Fibroblast of lung (primary cell): ENCODE results near the gene ANO1. TPM values are rescaled to one million over a fixed set of nuclear protein-coding genes. Genes with fewer than 3 reads are reported as not detected.

ENCODE experiments used
- DNase-seq, 2 donors: peaks; one replicate each; pipeline versions ENCODE4 v3.0.0 to v3.0.0-alpha.2; 2010; ENCODE audit warnings: low read depth in 2 of 2
- H2AFZ ChIP-seq: 2 replicates; pipeline ENCODE4 v1.5.1; 2012; ENCODE audit warnings: low read length, control low read depth, inconsistent platforms
- H3K27ac ChIP-seq: 2 replicates; pipeline ENCODE4 v1.5.1; 2011; ENCODE audit warnings: low read length, control low read depth; ENCODE audit not compliant: insufficient read depth
- H3K27me3 ChIP-seq: 2 replicates; pipeline ENCODE4 v1.5.1; 2011; ENCODE audit warnings: mild to moderate bottlenecking, low read length; ENCODE audit not compliant: control insufficient read depth, insufficient read depth
- H3K36me3 ChIP-seq: 2 replicates; pipeline ENCODE4 v1.5.1; 2011; ENCODE audit warnings: low read length; ENCODE audit not compliant: control insufficient read depth, insufficient read depth
- H3K4me1 ChIP-seq: 2 replicates; pipeline ENCODE4 v1.5.1; 2011; ENCODE audit warnings: low read length; ENCODE audit not compliant: control insufficient read depth, insufficient read depth; ENCODE audit errors: extremely low read depth
- H3K4me2 ChIP-seq: 2 replicates; pipeline ENCODE4 v1.5.1; 2011; ENCODE audit warnings: low read length, control low read depth; ENCODE audit not compliant: insufficient read depth; ENCODE audit errors: extremely low read depth
- H3K4me3 ChIP-seq, 4 experiments: fragments of 200-600 bp in 1 of 4; sonication (generic) in 1 of 4; replicated peaks in 1 of 4; 2 replicates each; pipeline ENCODE4 v1.5.1; 2011 to 2016; ENCODE audit warnings: low read length in 4 of 4, low read depth in 3 of 4, mild to moderate bottlenecking in 3 of 4, control low read depth in 2 of 4, inconsistent platforms in 1 of 4, mixed read lengths in 1 of 4; ENCODE audit not compliant: insufficient read depth in 1 of 4; ENCODE audit errors: control extremely low read depth in 1 of 4
- H3K79me2 ChIP-seq: 2 replicates; pipeline ENCODE4 v1.5.1; 2012; ENCODE audit warnings: mild to moderate bottlenecking, low read length, inconsistent platforms; ENCODE audit not compliant: control insufficient read depth, insufficient read depth
- H3K9ac ChIP-seq: 2 replicates; pipeline ENCODE4 v1.5.1; 2011; ENCODE audit warnings: mild to moderate bottlenecking, low read length, control low read depth; ENCODE audit not compliant: insufficient read depth
- H3K9me3 ChIP-seq: 2 replicates; pipeline ENCODE4 v1.5.1; 2012; ENCODE audit warnings: low read depth, low read length; ENCODE audit not compliant: control insufficient read depth, insufficient read depth
- H4K20me1 ChIP-seq: 2 replicates; pipeline ENCODE4 v1.5.1; 2011; ENCODE audit warnings: low read length; ENCODE audit not compliant: control insufficient read depth, insufficient read depth; ENCODE audit errors: extremely low read depth
- EZH2 ChIP-seq: IDR thresholded peaks from 2 replicates; pipeline ENCODE4 v1.5.1; 2012; ENCODE audit warnings: low read length, control low read depth, mild to moderate bottlenecking; ENCODE audit errors: missing control alignments
- polyA plus RNA-seq, 2 donors: library from polyadenylated mRNA; depleted of rRNA in 1 of 2; stranded (reverse) in 1 of 2; unstranded in 1 of 2; fragments of >200 nt; gene quantifications; 2 replicates each; pipeline ENCODE4 v1.2.1, GENCODE V29; 2011 to 2012; ENCODE audit warnings: missing spikeins in 1 of 2
- total RNA-seq: library from RNA; depleted of rRNA; stranded (reverse); fragments of >200 nt; gene quantifications from 2 replicates; pipeline ENCODE4 v1.2.1, GENCODE V29; 2014
- TF ChIP-seq, protein P1 (sequence below), 2 donors: IDR thresholded peaks in 1 of 2; conservative IDR thresholded peaks in 1 of 2; 1 replicate in 1 of 2; 2 replicates in 1 of 2; pipeline ENCODE4 v1.5.1; 2011 to 2012; ENCODE audit warnings: low read length in 2 of 2, control low read depth in 1 of 2, inconsistent platforms in 1 of 2, low read depth in 1 of 2, mild to moderate bottlenecking in 1 of 2

ANO1 gene
- total and polyA plus RNA-seq, 2 donors (not counting 1 experiment from before 2014, with no cell fraction given) = 0.99 to 4.1 TPM

DNA sequence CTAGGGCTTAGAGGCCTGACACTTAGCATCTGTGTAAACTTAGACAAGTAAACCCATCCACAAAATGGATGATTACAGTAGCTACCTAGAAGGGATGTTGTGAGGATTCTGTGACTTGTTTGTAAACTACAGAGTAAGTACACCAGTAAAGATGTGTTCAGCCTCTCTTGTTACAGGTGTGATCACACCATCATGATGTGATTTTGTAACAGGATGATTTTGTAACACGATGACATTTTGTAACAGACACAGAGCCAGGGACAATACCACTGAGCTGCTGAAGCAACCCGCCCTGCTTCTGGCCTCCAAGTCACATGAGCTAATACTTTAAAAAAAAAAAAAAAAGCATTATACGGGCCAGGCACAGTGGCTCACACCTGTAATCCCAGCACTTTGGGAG lies 142.0 kb downstream of the ANO1 start:
- Histone ChIP-seq H3K27me3 (peaks cover 3% of the 10 kb centered on the region), H3K4me2 (no peak overlapping the region), H3K4me3 (no peak overlapping the region), H2AFZ (no peak overlapping the region), H4K20me1 (no peaks in the 10 kb centered on the region), H3K9ac (no peak overlapping the region), H3K79me2 (no peaks in the 10 kb centered on the region), H3K4me1 (no peaks in the 10 kb centered on the region), H3K27ac (no peak overlapping the region), H3K36me3 (no peaks in the 10 kb centered on the region), H3K9me3 (no peaks in the 10 kb centered on the region)
- no peak for TF ChIP-seq EZH2
- TF ChIP-seq, protein P1, sequence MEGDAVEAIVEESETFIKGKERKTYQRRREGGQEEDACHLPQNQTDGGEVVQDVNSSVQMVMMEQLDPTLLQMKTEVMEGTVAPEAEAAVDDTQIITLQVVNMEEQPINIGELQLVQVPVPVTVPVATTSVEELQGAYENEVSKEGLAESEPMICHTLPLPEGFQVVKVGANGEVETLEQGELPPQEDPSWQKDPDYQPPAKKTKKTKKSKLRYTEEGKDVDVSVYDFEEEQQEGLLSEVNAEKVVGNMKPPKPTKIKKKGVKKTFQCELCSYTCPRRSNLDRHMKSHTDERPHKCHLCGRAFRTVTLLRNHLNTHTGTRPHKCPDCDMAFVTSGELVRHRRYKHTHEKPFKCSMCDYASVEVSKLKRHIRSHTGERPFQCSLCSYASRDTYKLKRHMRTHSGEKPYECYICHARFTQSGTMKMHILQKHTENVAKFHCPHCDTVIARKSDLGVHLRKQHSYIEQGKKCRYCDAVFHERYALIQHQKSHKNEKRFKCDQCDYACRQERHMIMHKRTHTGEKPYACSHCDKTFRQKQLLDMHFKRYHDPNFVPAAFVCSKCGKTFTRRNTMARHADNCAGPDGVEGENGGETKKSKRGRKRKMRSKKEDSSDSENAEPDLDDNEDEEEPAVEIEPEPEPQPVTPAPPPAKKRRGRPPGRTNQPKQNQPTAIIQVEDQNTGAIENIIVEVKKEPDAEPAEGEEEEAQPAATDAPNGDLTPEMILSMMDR (conservative IDR thresholded peaks at IDR 0.05 in 1 of 2, IDR thresholded peaks at IDR 0.05 in 1 of 2; ENCODE audit: low read depth in 1 of 2, low read length in 2 of 2) = no peak
- DNase-seq = no peak

DNA sequence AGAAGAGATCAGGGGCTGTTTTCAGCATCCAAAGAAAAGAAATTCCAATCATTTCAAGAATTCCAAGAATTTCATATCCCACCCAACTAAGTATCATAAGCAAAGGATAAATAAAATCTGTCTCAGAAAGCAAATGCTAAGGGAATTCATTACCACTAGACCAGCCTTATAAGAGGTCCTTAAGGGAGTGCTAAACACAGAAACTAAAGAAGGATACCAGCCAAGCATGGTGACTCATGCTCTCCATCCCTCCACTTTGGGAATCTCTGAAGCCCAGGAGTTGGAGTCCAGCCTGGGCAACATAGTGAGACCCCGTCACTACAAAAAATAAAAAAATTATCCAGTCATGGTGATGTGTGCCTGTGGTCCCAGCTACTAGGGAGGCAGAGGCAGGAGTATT lies 142.8 kb downstream of the ANO1 start:
- Histone ChIP-seq H3K36me3 (no peaks in the 10 kb centered on the region), H3K4me1 (no peaks in the 10 kb centered on the region), H3K79me2 (no peaks in the 10 kb centered on the region), H3K27me3 (peaks cover 3% of the 10 kb centered on the region), H3K9ac (no peak overlapping the region), H3K27ac (no peak overlapping the region), H3K9me3 (no peaks in the 10 kb centered on the region), H2AFZ (no peak overlapping the region), H3K4me3 (no peak overlapping the region), H3K4me2 (no peak overlapping the region), H4K20me1 (no peaks in the 10 kb centered on the region)
- DNase-seq = peak in 1 of 2 donors; percentile 59
- TF ChIP-seq, protein P1 (conservative IDR thresholded peaks at IDR 0.05 in 1 of 2, IDR thresholded peaks at IDR 0.05 in 1 of 2; ENCODE audit: low read depth in 1 of 2, low read length in 2 of 2) = no peak
- TF ChIP-seq EZH2 = no peak

DNA sequence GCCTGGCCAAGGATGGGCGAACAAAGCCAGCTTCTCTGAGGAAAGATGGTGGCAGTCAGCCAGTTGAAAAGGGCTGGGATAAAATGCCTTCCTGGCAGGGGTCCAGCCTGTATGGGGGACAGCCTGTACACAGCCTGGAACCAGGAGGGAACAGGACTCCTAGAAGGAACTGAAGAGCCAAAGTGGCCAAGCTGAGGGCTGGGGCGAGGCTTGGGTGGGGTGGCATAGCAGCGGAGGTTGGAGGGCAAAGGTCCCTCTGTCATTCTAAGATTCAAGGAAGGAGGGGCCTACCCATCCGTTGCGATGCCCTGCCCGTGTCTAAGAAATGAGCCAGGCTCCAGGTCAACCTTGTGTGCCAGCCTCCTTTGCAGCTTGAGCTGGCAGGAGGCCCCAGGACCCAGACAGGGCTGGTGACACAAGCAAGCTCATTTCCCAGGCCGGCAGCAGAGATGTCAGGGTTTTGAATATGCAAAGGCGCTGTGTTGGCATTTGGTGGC lies 147.6 kb downstream of the ANO1 start:
- TF ChIP-seq, protein P1 (conservative IDR thresholded peaks at IDR 0.05 in 1 of 2, IDR thresholded peaks at IDR 0.05 in 1 of 2; ENCODE audit: low read depth in 1 of 2, low read length in 2 of 2) = no peak
- no peak for TF ChIP-seq EZH2
- H4K20me1 ChIP-seq = no peaks in the 10 kb centered on the region
- DNase-seq = peak in 1 of 2 donors; percentile 19
- H3K9me3 ChIP-seq = no peaks in the 10 kb centered on the region
- H2AFZ ChIP-seq = no peak overlapping the region
- no peak overlapping the region for H3K4me3 ChIP-seq
- no peak overlapping the region for H3K4me2 ChIP-seq
- no peaks in the 10 kb centered on the region for H3K79me2 ChIP-seq
- H3K36me3 ChIP-seq = no peaks in the 10 kb centered on the region
- no peaks in the 10 kb centered on the region for H3K27me3 ChIP-seq
- no peak overlapping the region for H3K9ac ChIP-seq
- no peaks in the 10 kb centered on the region for H3K4me1 ChIP-seq
- H3K27ac ChIP-seq = no peak overlapping the region
